Activated CD4-positive, alpha-beta T cell treated with anti-CD3 and anti-CD28 coated beads, Interleukin-2, amount 50 U/mL, for 4 hours (primary cell): ENCODE measurements around the gene CATSPERD.

Source experiments
- DNase-seq, 2 experiments: peaks; one replicate each; pipeline ENCODE4 v3.0.0-alpha.2; 2020

CATSPERD gene

GRCh38 chr19:5719961-5720790 is at the start of gene CATSPERD, which contains the start of gene LONP1:
TSS of gene CATSPERD (plus strand) at chr19:5720637. CDS start at chr19:5720738, 101 bp downstream.
TSS of gene LONP1 (minus strand) at chr19:5720146. CDS start at chr19:5720132, 14 bp downstream.
- peak; percentile 97 for DNase-seq

- DNase-seq = no peak
Observed at GRCh38 chr19:5671600-5671999, 48.8 kb upstream of the CATSPERD start.

GRCh38 chr19:5672708-5673459 is 47.6 kb upstream of the CATSPERD start:
- no peak for DNase-seq

GRCh38 chr19:5673752-5674151 is 46.7 kb upstream of the CATSPERD start:
- no peak for DNase-seq

- DNase-seq = no peak
Observed at GRCh38 chr19:5674714-5675113, 45.7 kb upstream of the CATSPERD start.

GRCh38 chr19:5676105-5676771 is 44.2 kb upstream of the CATSPERD start:
- DNase-seq = no peak

GRCh38 chr19:5676772-5677105 is 43.7 kb upstream of the CATSPERD start:
- DNase-seq = no peak

- DNase-seq = no peak
Observed at GRCh38 chr19:5677136-5677535, 43.3 kb upstream of the CATSPERD start.

- no peak for DNase-seq
Observed at GRCh38 chr19:5677580-5677979, 42.9 kb upstream of the CATSPERD start.

- DNase-seq = no peak
Observed at GRCh38 chr19:5678071-5678718, 42.2 kb upstream of the CATSPERD start.

- no peak for DNase-seq
Observed at GRCh38 chr19:5679289-5680083, 41.0 kb upstream of the CATSPERD start.

GRCh38 chr19:5680084-5680436 is 40.4 kb upstream of the CATSPERD start:
- DNase-seq = no peak

- peak; percentile 97 to 98 for DNase-seq
Observed at GRCh38 chr19:5680437-5681368, 39.7 kb upstream of the CATSPERD start, which contains the start of the genes HSD11B1L and MICOS13. TSS of gene HSD11B1L (plus strand) at chr19:5681027. CDS start at chr19:5684833, 3,806 bp downstream. TSS of gene MICOS13 (minus strand) at chr19:5680516. CDS start at chr19:5680486, 30 bp downstream.

GRCh38 chr19:5681391-5682106 is 38.9 kb upstream of the CATSPERD start:
- no peak for DNase-seq

- DNase-seq = no peak
Observed at GRCh38 chr19:5682107-5682482, 38.3 kb upstream of the CATSPERD start.

GRCh38 chr19:5683177-5683886 is 37.1 kb upstream of the CATSPERD start:
- DNase-seq = no peak

GRCh38 chr19:5684694-5685430 is 35.6 kb upstream of the CATSPERD start:
- no peak for DNase-seq

GRCh38 chr19:5686326-5686646 is 34.2 kb upstream of the CATSPERD start:
- DNase-seq = no peak
